BLaER1 treated with 17β-estradiol and CSF1 and Interleukin-3, amounts not matched to agents 10 nM and 100 nM (cell line): ENCODE measurements around the gene ACTG1.
A peak's percentile ranks its signal among the peaks of the same experiment; 100 is the strongest.

ENCODE experiments used
- H3K27ac ChIP-seq, 11 experiments: shearing (Covaris generic); formaldehyde crosslinking; 2 replicates each; pipeline ENCODE4 v1.8.1; 2022
- H3K27me3 ChIP-seq, 11 experiments: shearing (Covaris generic); formaldehyde crosslinking; 2 replicates each; pipeline ENCODE4 v1.8.1; 2022
- H3K36me3 ChIP-seq, 11 experiments: shearing (Covaris generic); formaldehyde crosslinking; 2 replicates each; pipeline ENCODE4 v1.8.1; 2022
- H3K4me1 ChIP-seq, 10 experiments: shearing (Covaris generic); formaldehyde crosslinking; 2 replicates each; pipeline ENCODE4 v1.8.1; 2022
- H3K4me2 ChIP-seq, 11 experiments: shearing (Covaris generic); formaldehyde crosslinking; 2 replicates each; pipeline ENCODE4 v1.8.1; 2022
- H3K4me3 ChIP-seq, 10 experiments: shearing (Covaris generic); formaldehyde crosslinking; 2 replicates each; pipeline ENCODE4 v1.8.1; 2022
- H3K9ac ChIP-seq, 11 experiments: shearing (Covaris generic); formaldehyde crosslinking; 2 replicates each; pipeline ENCODE4 v1.8.1; 2022
- H3K9me3 ChIP-seq, 11 experiments: shearing (Covaris generic); formaldehyde crosslinking; replicated peaks in 1 of 11; 2 replicates each; pipeline ENCODE4 v1.8.1; 2022
- H4K20me1 ChIP-seq, 11 experiments: shearing (Covaris generic); formaldehyde crosslinking; 2 replicates each; pipeline ENCODE4 v1.8.1; 2022
- Cebpa-rat ChIP-seq, 11 experiments: shearing (Covaris generic); IDR thresholded peaks; 2 replicates each; pipeline ENCODE4 v1.8.1; 2022

The ACTG1 gene

GRCh38 chr17:81512562-81513371 is at the start of gene ACTG1:
TSS of gene ACTG1 (minus strand) at chr17:81512799. CDS start at chr17:81512354, 445 bp downstream.
- peaks cover 34 to 54% (median 40%) of the 10 kb centered on the region in 10 experiments for H3K4me1 ChIP-seq
- H3K9me3 ChIP-seq, result peaks cover 0 to 25% (median 6%) of the 10 kb centered on the region in 11 experiments; a peak in 12 of 22 replicates
- no peaks in the 10 kb centered on the region for H3K27me3 ChIP-seq
- H3K27ac ChIP-seq, result peak within 1 kb of the TSS; percentile 82 to 100 (median 98)
- H3K36me3 ChIP-seq, result peaks cover 36 to 45% (median 39%) of the 10 kb centered on the region in 11 experiments
- no peak for TF ChIP-seq Cebpa-rat (IDR thresholded peaks at IDR 0.05)
- H3K4me2 ChIP-seq, result peak within 1 kb of the TSS; percentile 99 to 100 (median 100)
- H3K9ac ChIP-seq, result peak within 1 kb of the TSS; percentile 87 to 100 (median 98)
- peak within 1 kb of the TSS; percentile 83 to 100 (median 98) for H3K4me3 ChIP-seq
- H4K20me1 ChIP-seq, result peaks cover 46 to 65% (median 48%) of the 10 kb centered on the region in 11 experiments

DNA sequence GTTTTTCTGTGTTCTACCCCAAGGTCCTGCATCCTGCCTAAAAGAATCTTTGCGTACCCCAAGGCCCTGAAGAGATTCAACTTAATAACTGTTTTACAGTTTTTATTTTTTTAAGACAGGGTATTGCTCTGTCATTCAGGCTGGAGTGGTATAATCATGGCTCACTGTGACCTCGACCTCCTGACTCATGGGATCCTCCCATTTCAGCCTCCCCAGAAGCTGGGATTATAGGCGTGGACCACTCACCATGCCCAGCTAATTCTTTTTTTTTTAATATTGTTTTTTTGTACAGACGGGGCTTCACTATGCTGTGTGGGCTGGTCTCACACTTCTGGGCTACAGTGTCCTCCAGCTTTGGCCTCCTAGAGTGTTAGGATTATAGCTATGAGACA is 48.9 kb upstream of the ACTG1 start:
- H3K36me3 ChIP-seq, result peaks cover 78 to 100% (median 100%) of the 10 kb centered on the region in 11 experiments
- no peaks in the 10 kb centered on the region for H3K9me3 ChIP-seq
- H4K20me1 ChIP-seq, result peaks cover 13 to 64% (median 39%) of the 10 kb centered on the region in 11 experiments; a peak in 20 of 22 replicates
- peak overlapping the region; percentile 6 to 69 (median 50); a peak in 15 of 22 replicates for H3K9ac ChIP-seq
- TF ChIP-seq Cebpa-rat (IDR thresholded peaks at IDR 0.05), result no peak
- peaks cover 21 to 100% (median 59%) of the 10 kb centered on the region in 10 experiments for H3K4me1 ChIP-seq
- no peaks in the 10 kb centered on the region for H3K27me3 ChIP-seq
- H3K4me2 ChIP-seq, result peak overlapping the region; percentile 15 to 85 (median 58); a peak in 20 of 22 replicates
- H3K4me3 ChIP-seq, result peak overlapping the region in 2 of 10 experiments; percentile 10 to 13; a peak in 1 of 20 replicates
- peak overlapping the region; percentile 12 to 85 (median 70); a peak in 19 of 22 replicates for H3K27ac ChIP-seq

- Histone ChIP-seq H3K4me2 (peak overlapping the region in 5 of 11 experiments; percentile 26 to 85 (median 78); a peak in 8 of 22 replicates), H4K20me1 (peaks cover 4 to 57% (median 38%) of the 10 kb centered on the region in 11 experiments; a peak in 20 of 22 replicates), H3K9ac (peak overlapping the region in 2 of 11 experiments; percentile 3 to 9; a peak in 3 of 22 replicates), H3K4me3 (no peak overlapping the region), H3K36me3 (peaks cover 56 to 89% (median 84%) of the 10 kb centered on the region in 11 experiments), H3K9me3 (no peaks in the 10 kb centered on the region), H3K4me1 (peaks cover 19 to 100% (median 56%) of the 10 kb centered on the region in 10 experiments), H3K27ac (peak overlapping the region in 4 of 11 experiments; percentile 11 to 85 (median 30); a peak in 6 of 22 replicates), H3K27me3 (no peaks in the 10 kb centered on the region)
- no peak for TF ChIP-seq Cebpa-rat (IDR thresholded peaks at IDR 0.05)
Observed at GRCh38 chr17:81558941-81559806, 46.6 kb upstream of the ACTG1 start.

DNA sequence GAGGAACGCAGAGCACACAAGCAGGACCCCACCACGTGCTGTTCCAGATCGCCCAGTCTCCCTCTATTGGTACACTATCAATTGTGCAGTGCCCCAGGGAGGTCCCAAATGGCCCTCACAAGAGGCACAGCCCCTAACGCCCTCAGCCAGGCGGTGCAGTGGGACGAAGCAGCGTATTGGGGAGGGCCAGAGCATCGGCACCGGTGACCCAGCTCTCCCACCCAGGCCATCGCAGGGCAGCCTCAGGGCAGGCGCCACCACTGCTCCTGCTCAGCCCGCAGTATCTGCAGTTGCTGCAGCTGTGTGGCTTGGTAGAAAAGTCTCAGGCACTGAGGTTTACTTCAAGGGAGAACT is 45.5 kb upstream of the ACTG1 start:
- Histone ChIP-seq H3K4me1 (peaks cover 30 to 100% (median 61%) of the 10 kb centered on the region in 10 experiments), H3K9me3 (no peaks in the 10 kb centered on the region), H3K36me3 (peaks cover 46 to 78% (median 73%) of the 10 kb centered on the region in 11 experiments), H3K4me2 (peak overlapping the region in 3 of 11 experiments; percentile 75 to 90 (median 82); a peak in 2 of 22 replicates), H3K27ac (0 out of 22 replicates have a peak overlapping the region, but pooled peaks of 1 of the 11 experiments have one; percentile 0), H3K27me3 (no peaks in the 10 kb centered on the region), H4K20me1 (peaks cover 4 to 66% (median 38%) of the 10 kb centered on the region in 11 experiments; a peak in 20 of 22 replicates), H3K4me3 (no peak overlapping the region), H3K9ac (peak overlapping the region in 1 of 11 experiments; percentile 9; a peak in 1 of 22 replicates)
- no peak for TF ChIP-seq Cebpa-rat (IDR thresholded peaks at IDR 0.05)

GRCh38 chr17:81557276-81558114 is 44.9 kb upstream of the ACTG1 start:
- no peaks in the 10 kb centered on the region for H3K27me3 ChIP-seq
- H3K36me3 ChIP-seq, result peaks cover 40 to 72% (median 67%) of the 10 kb centered on the region in 11 experiments
- H3K9me3 ChIP-seq, result no peaks in the 10 kb centered on the region
- no peak for TF ChIP-seq Cebpa-rat (IDR thresholded peaks at IDR 0.05)
- peak overlapping the region in 3 of 11 experiments; percentile 75 to 90 (median 82); a peak in 6 of 22 replicates for H3K4me2 ChIP-seq
- H3K9ac ChIP-seq, result no peak overlapping the region; a peak in 1 of 22 replicates
- peaks cover 4 to 66% (median 38%) of the 10 kb centered on the region in 11 experiments; a peak in 20 of 22 replicates for H4K20me1 ChIP-seq
- 0 out of 22 replicates have a peak overlapping the region, but pooled peaks of 2 of the 11 experiments have one; percentile 0 to 8 for H3K27ac ChIP-seq
- H3K4me1 ChIP-seq, result peaks cover 30 to 95% (median 60%) of the 10 kb centered on the region in 10 experiments
- no peak overlapping the region for H3K4me3 ChIP-seq

DNA sequence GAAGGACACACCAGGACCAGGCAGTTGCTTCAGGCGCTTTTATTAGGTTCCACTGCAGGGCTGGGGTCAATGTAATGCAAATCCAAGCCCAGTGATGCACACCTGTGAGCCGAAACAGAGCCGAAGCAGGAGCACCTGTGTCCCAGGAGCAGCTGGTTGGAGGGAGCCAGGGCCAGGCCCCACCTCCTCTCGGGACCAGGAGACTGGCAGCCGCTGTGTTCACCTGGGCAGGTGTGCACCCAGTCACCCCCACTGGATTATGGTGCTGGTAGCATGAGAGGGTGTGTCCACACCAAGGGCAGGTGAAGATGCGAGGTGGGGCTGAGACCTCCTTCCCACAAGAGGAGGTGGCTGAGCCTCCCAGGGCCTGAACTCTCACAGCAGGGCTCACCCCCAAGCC is 44.3 kb upstream of the ACTG1 start:
- TF ChIP-seq Cebpa-rat (IDR thresholded peaks at IDR 0.05), result no peak
- peaks cover 4 to 67% (median 38%) of the 10 kb centered on the region in 11 experiments; a peak in 20 of 22 replicates for H4K20me1 ChIP-seq
- H3K4me1 ChIP-seq, result peaks cover 30 to 89% (median 55%) of the 10 kb centered on the region in 10 experiments
- H3K9ac ChIP-seq, result 0 out of 22 replicates have a peak overlapping the region, but pooled peaks of 2 of the 11 experiments have one; percentile 14 to 42
- peaks cover 35 to 66% (median 61%) of the 10 kb centered on the region in 11 experiments for H3K36me3 ChIP-seq
- no peaks in the 10 kb centered on the region for H3K9me3 ChIP-seq
- H3K27me3 ChIP-seq, result no peaks in the 10 kb centered on the region
- H3K27ac ChIP-seq, result no peak overlapping the region
- H3K4me2 ChIP-seq, result peak overlapping the region in 5 of 11 experiments; percentile 48 to 90 (median 75); a peak in 8 of 22 replicates
- no peak overlapping the region for H3K4me3 ChIP-seq

DNA sequence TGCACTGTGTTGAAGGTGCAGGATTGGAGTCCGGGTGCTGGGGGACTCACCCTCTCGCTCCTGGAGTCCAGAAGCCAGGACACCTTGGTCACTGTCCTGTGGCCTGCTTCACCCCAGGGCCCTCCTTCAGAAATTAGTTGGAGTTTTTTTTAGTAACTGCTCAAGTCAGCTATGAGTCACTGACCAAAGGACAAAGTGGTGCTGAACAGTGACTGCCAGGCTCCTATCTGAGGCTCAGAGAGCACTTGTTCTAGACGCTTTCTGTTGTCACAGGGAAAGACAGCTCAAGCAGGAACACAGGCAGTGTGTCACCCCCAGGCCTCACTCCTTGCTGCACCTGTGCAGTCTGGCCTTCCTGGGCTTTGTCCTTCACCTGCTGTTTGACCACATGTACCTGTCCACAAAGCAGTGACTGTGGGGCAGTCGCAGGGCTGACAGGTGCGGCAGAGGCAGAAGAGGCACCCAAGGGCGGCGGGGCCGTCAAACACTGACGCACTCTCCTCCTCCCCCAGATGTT is 43.6 kb upstream of the ACTG1 start:
- no peak for TF ChIP-seq Cebpa-rat (IDR thresholded peaks at IDR 0.05)
- H3K4me2 ChIP-seq, result peak overlapping the region in 5 of 11 experiments; percentile 48 to 90 (median 75); a peak in 10 of 22 replicates
- no peak overlapping the region for H3K27ac ChIP-seq
- peak overlapping the region in 3 of 11 experiments; percentile 14 to 68 (median 42); a peak in 3 of 22 replicates for H3K9ac ChIP-seq
- no peaks in the 10 kb centered on the region for H3K27me3 ChIP-seq
- H3K4me3 ChIP-seq, result no peak overlapping the region
- H4K20me1 ChIP-seq, result peaks cover 9 to 68% (median 41%) of the 10 kb centered on the region in 11 experiments; a peak in 20 of 22 replicates
- H3K9me3 ChIP-seq, result no peaks in the 10 kb centered on the region
- peaks cover 28 to 84% (median 53%) of the 10 kb centered on the region in 10 experiments for H3K4me1 ChIP-seq
- peaks cover 35 to 59% (median 55%) of the 10 kb centered on the region in 11 experiments for H3K36me3 ChIP-seq
